WERI-Rb-1 (cell line): Measurements from ENCODE around the gene THG1L.

Experiments used
- DNase-seq: peaks from one replicate; pipeline ENCODE4 v3.0.0-alpha.2; 2020
- H3K27ac ChIP-seq: fragments of 250-450 bp; sonication (Bioruptor Pico); 2 replicates; pipeline ENCODE4 v1.5.1; 2020; ENCODE audit warnings: mild to moderate bottlenecking, moderate library complexity
- H3K27me3 ChIP-seq: fragments of 250-450 bp; sonication (Bioruptor Pico); 2 replicates; pipeline ENCODE4 v1.5.1; 2021; ENCODE audit warnings: mild to moderate bottlenecking, low read depth, moderate library complexity; ENCODE audit not compliant: insufficient read depth, severe bottlenecking
- H3K36me3 ChIP-seq: fragments of 250-450 bp; sonication (Bioruptor Pico); 2 replicates; pipeline ENCODE4 v1.5.1; 2020; ENCODE audit warnings: mild to moderate bottlenecking, moderate library complexity
- H3K4me3 ChIP-seq: 2 replicates; pipeline ENCODE4 v1.5.1; 2011; ENCODE audit warnings: low read depth, mild to moderate bottlenecking, control low read depth, low read length
- H3K9me3 ChIP-seq: fragments of 250-450 bp; sonication (Bioruptor Pico); 2 replicates; pipeline ENCODE4 v1.5.1; 2021; ENCODE audit warnings: mild to moderate bottlenecking, moderate library complexity; ENCODE audit not compliant: severe bottlenecking
- TF ChIP-seq, protein P1 (sequence below): IDR thresholded peaks from 2 replicates; pipeline ENCODE4 v1.5.1; 2011; ENCODE audit warnings: low read depth, mild to moderate bottlenecking, control low read depth, inconsistent platforms, low read length

Gene THG1L

GRCh38 chr5:157710431-157710830, 20.8 kb upstream of the THG1L start:
- Histone ChIP-seq H3K27me3 (no peaks in the 10 kb centered on the region), H3K27ac (no peak overlapping the region), H3K4me3 (no peak overlapping the region), H3K36me3 (no peaks in the 10 kb centered on the region), H3K9me3 (no peaks in the 10 kb centered on the region)
- TF ChIP-seq, protein P1, sequence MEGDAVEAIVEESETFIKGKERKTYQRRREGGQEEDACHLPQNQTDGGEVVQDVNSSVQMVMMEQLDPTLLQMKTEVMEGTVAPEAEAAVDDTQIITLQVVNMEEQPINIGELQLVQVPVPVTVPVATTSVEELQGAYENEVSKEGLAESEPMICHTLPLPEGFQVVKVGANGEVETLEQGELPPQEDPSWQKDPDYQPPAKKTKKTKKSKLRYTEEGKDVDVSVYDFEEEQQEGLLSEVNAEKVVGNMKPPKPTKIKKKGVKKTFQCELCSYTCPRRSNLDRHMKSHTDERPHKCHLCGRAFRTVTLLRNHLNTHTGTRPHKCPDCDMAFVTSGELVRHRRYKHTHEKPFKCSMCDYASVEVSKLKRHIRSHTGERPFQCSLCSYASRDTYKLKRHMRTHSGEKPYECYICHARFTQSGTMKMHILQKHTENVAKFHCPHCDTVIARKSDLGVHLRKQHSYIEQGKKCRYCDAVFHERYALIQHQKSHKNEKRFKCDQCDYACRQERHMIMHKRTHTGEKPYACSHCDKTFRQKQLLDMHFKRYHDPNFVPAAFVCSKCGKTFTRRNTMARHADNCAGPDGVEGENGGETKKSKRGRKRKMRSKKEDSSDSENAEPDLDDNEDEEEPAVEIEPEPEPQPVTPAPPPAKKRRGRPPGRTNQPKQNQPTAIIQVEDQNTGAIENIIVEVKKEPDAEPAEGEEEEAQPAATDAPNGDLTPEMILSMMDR = no peak
- DNase-seq = no peak

DNA sequence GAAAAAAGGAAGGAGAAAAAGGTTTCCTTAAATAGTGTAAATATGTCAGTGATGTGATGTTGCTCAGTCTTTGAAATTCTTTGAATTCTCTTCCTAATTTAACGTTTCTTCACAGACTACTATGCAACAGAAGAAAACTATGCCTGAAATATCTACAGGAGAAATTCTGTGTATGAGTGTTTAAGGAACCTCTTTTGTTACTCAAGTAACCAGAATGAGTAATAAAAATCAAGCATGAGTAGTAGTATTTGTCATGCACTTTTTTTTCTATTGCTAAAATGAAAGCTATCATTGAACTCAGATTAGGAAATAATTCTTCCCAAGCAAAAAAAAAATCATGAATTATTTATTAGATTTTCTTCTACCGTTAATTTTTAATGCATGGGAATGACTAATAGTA, 20.3 kb upstream of the THG1L start:
- no peak for DNase-seq
- TF ChIP-seq, protein P1 = no peak
- Histone ChIP-seq H3K27ac (no peak overlapping the region), H3K27me3 (no peaks in the 10 kb centered on the region), H3K4me3 (no peak overlapping the region), H3K9me3 (no peaks in the 10 kb centered on the region), H3K36me3 (no peaks in the 10 kb centered on the region)

- TF ChIP-seq, protein P1 = no peak
- Histone ChIP-seq H3K9me3 (no peaks in the 10 kb centered on the region), H3K27me3 (no peaks in the 10 kb centered on the region), H3K36me3 (no peaks in the 10 kb centered on the region), H3K27ac (no peak overlapping the region), H3K4me3 (no peak overlapping the region)
- no peak for DNase-seq
Observed at GRCh38 chr5:157713830-157714595, 17.2 kb upstream of the THG1L start.

- DNase-seq = no peak
Observed at GRCh38 chr5:157714596-157714864, 16.7 kb upstream of the THG1L start.

DNA sequence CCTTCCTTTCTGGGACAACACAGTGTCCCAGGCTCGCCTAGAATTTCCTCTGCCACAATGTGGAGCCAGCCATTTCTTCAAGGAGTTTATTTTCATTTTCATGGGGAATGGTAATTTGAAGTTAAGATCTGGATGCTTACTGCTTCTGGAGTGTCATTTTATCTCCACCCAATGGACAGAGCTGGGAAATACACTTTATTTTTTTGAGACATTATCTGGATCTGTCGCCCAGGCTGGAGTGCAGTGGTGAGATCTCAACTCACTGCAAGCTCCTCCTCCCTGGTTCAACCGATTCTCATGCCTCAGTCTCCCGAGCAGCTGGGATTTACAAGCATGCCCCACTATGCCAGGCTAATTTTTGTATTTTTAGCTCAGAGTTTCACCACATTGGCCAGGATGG, 12.7 kb upstream of the THG1L start:
- H3K36me3 ChIP-seq = no peaks in the 10 kb centered on the region
- no peak overlapping the region for H3K4me3 ChIP-seq
- no peak for DNase-seq
- H3K9me3 ChIP-seq = no peaks in the 10 kb centered on the region
- no peaks in the 10 kb centered on the region for H3K27me3 ChIP-seq
- TF ChIP-seq, protein P1 = peak; percentile 43
- no peak overlapping the region for H3K27ac ChIP-seq

More at GRCh38 chr5:157714596-157714864, 16.7 kb upstream of the THG1L start:
- Histone ChIP-seq H3K4me3 (no peak overlapping the region), H3K27me3 (no peaks in the 10 kb centered on the region), H3K27ac (no peak overlapping the region), H3K36me3 (no peaks in the 10 kb centered on the region), H3K9me3 (no peaks in the 10 kb centered on the region)
- TF ChIP-seq, protein P1 = no peak

- Histone ChIP-seq H3K9me3 (no peaks in the 10 kb centered on the region), H3K27me3 (no peaks in the 10 kb centered on the region), H3K4me3 (no peak overlapping the region), H3K27ac (no peak overlapping the region), H3K36me3 (no peaks in the 10 kb centered on the region)
- TF ChIP-seq, protein P1 = no peak
- DNase-seq = no peak
Observed at GRCh38 chr5:157719245-157719644, 12.0 kb upstream of the THG1L start.
